PC-3 (cell line): ENCODE results near the gene SAG. TPM values are rescaled to one million over a fixed set of nuclear protein-coding genes. Genes with fewer than 3 reads are reported as not detected.

Experiments used
- ATAC-seq: fragments of 200-7000 bp; cut with Tn5 transposase; 2 replicates; pipeline ENCODE4 v1.9.1; 2020; ENCODE audit warnings: mild to moderate bottlenecking, moderate library complexity
- BruUV-seq: library from RNA; stranded (reverse); fragments of 400-500 nt; replicated peaks from 2 replicates; lab custom pipeline; 2021; lab: Mats Ljungman, UMichigan
- CTCF ChIA-PET: fragments of 300-600 bp; sonication (Branson Sonifier 250); formaldehyde crosslinking; loops from one replicate; lab custom pipeline; 2022; ENCODE audit warnings: antibody characterized with exemption; lab: Charles Lee
- POLR2A ChIA-PET: fragments of 300-600 bp; sonication (Branson Sonifier 250); formaldehyde crosslinking; loops from one replicate; lab custom pipeline; 2022; ENCODE audit warnings: antibody characterized with exemption; ENCODE audit not compliant: unreplicated experiment; lab: Charles Lee
- DNase-seq: peaks from one replicate; pipeline ENCODE4 v3.0.0-alpha.2; 2015
- H2AFZ ChIP-seq: fragments of 300-600 bp; sonication (generic); 2 replicates; pipeline ENCODE4 v1.6.0; 2016; ENCODE audit warnings: antibody characterized with exemption, low read length
- H3F3A ChIP-seq: fragments of 300-600 bp; sonication (generic); one replicate; pipeline ENCODE4 v1.6.0; 2017; ENCODE audit warnings: antibody characterized with exemption, low read length, control low read depth, mild to moderate bottlenecking; ENCODE audit not compliant: unreplicated experiment
- H3K27ac ChIP-seq: fragments of 300-600 bp; sonication (generic); 2 replicates; pipeline ENCODE4 v1.5.1; 2016; ENCODE audit warnings: mild to moderate bottlenecking, low read length
- H3K27me3 ChIP-seq: fragments of 300-600 bp; sonication (generic); 2 replicates; pipeline ENCODE4 v1.6.1; 2016; ENCODE audit warnings: low read length, mixed read lengths
- H3K36me3 ChIP-seq: fragments of 300-600 bp; sonication (generic); 2 replicates; pipeline ENCODE4 v1.6.1; 2016; ENCODE audit warnings: low read depth, mixed run types, low read length, mixed read lengths
- H3K4me1 ChIP-seq: fragments of 300-600 bp; sonication (generic); 2 replicates; pipeline ENCODE4 v1.5.1; 2016; ENCODE audit warnings: low read length; ENCODE audit not compliant: insufficient read depth
- H3K4me2 ChIP-seq: fragments of 300-600 bp; sonication (generic); 2 replicates; pipeline ENCODE4 v1.6.0; 2016; ENCODE audit warnings: low read length
- H3K4me3 ChIP-seq: fragments of 300-600 bp; sonication (generic); 2 replicates; pipeline ENCODE4 v1.5.1; 2016; ENCODE audit warnings: mild to moderate bottlenecking, low read length, mixed read lengths
- H3K79me2 ChIP-seq: fragments of 300-600 bp; sonication (generic); 2 replicates; pipeline ENCODE4 v1.6.1; 2017; ENCODE audit warnings: low read length, mixed read lengths
- H3K9ac ChIP-seq: fragments of 300-600 bp; sonication (generic); 2 replicates; pipeline ENCODE4 v1.6.0; 2016; ENCODE audit warnings: mild to moderate bottlenecking, low read length
- H3K9me2 ChIP-seq: fragments of 300-600 bp; sonication (generic); replicated peaks from 2 replicates; pipeline ENCODE4 v1.6.1; 2016; ENCODE audit warnings: mixed run types, low read length, mixed read lengths
- H3K9me3 ChIP-seq: fragments of 300-600 bp; sonication (generic); 2 replicates; pipeline ENCODE4 v1.6.1; 2016; ENCODE audit warnings: low read length, mixed read lengths
- H4K20me1 ChIP-seq: fragments of 300-600 bp; sonication (generic); 2 replicates; pipeline ENCODE4 v1.6.1; 2016; ENCODE audit warnings: low read length, mixed read lengths
- CTCF ChIP-seq: fragments of 300-600 bp; sonication (generic); conservative IDR thresholded peaks from 2 replicates; pipeline ENCODE4 v1.5.1; 2017; ENCODE audit warnings: antibody characterized with exemption, low read depth, mild to moderate bottlenecking, low read length
- EZH2 ChIP-seq: fragments of 300-600 bp; sonication (generic); IDR thresholded peaks from one replicate; pipeline ENCODE4 v1.6.1; 2017; ENCODE audit warnings: antibody characterized with exemption, mild to moderate bottlenecking, low read length; ENCODE audit not compliant: unreplicated experiment
- EZH2phosphoT487 ChIP-seq: fragments of 300-600 bp; sonication (generic); IDR thresholded peaks from 2 replicates; pipeline ENCODE4 v1.6.1; 2018; ENCODE audit warnings: mild to moderate bottlenecking, antibody characterized with exemption, low read length, borderline replicate concordance
- intact Hi-C: fragments of 100-400 bp; cut with micrococcal nuclease; formaldehyde crosslinking; loops from 2 replicates; pipeline ENCODE4 v1.9.0; 2023
- total RNA-seq: library from RNA; depleted of rRNA; stranded (reverse); fragments of >200 nt; gene quantifications from 2 replicates; pipeline ENCODE4 v1.2.3, GENCODE V29; 2014

Gene SAG
- total RNA-seq, 1 experiment from 2014 or later = not detected

GRCh38 chr2:233321166-233321565, 13.6 kb downstream of the SAG start:
- Histone ChIP-seq H3K4me3 (no peak overlapping the region), H3K4me2 (no peak overlapping the region), H3K9me2 (no peaks in the 10 kb centered on the region), H3F3A (no peaks in the 10 kb centered on the region), H3K9me3 (no peaks in the 10 kb centered on the region), H3K79me2 (no peaks in the 10 kb centered on the region), H3K36me3 (no peaks in the 10 kb centered on the region), H3K27me3 (0 out of 2 replicates have a peak, but pooled peaks cover 3% of the 10 kb centered on the region), H3K9ac (no peak overlapping the region), H3K27ac (no peak overlapping the region), H2AFZ (no peak overlapping the region), H4K20me1 (no peaks in the 10 kb centered on the region), H3K4me1 (no peaks in the 10 kb centered on the region)
- intact Hi-C loops = no loop called here
- ChIA-PET POLR2A (no interaction called here), CTCF (no interaction called here)
- DNase-seq = no peak
- TF ChIP-seq EZH2 (no peak), CTCF (no peak), EZH2phosphoT487 (no peak)
- no TSS peak for BruUV-seq
- ATAC-seq = no peak

- Histone ChIP-seq H3K9me3 (no peaks in the 10 kb centered on the region), H3K36me3 (no peaks in the 10 kb centered on the region), H3K79me2 (no peaks in the 10 kb centered on the region), H3K27ac (no peak overlapping the region), H2AFZ (no peak overlapping the region), H3K4me1 (no peaks in the 10 kb centered on the region), H3K4me3 (no peak overlapping the region), H3F3A (no peaks in the 10 kb centered on the region), H3K9ac (no peak overlapping the region), H4K20me1 (no peaks in the 10 kb centered on the region), H3K4me2 (no peak overlapping the region), H3K27me3 (0 out of 2 replicates have a peak, but pooled peaks cover 3% of the 10 kb centered on the region), H3K9me2 (no peaks in the 10 kb centered on the region)
- BruUV-seq = no TSS peak
- ChIA-PET POLR2A (no interaction called here), CTCF (no interaction called here)
- no peak for TF ChIP-seq CTCF
- TF ChIP-seq EZH2 = no peak
- no peak for TF ChIP-seq EZH2phosphoT487
- intact Hi-C loops = no loop called here
- ATAC-seq (no peak), DNase-seq (no peak)
Observed at GRCh38 chr2:233323851-233324250, 16.2 kb downstream of the SAG start.

- ATAC-seq = no peak
- H3K4me1 ChIP-seq = no peaks in the 10 kb centered on the region
- H3F3A ChIP-seq = no peaks in the 10 kb centered on the region
- no peaks in the 10 kb centered on the region for H3K9me2 ChIP-seq
- H3K27me3 ChIP-seq = no peaks in the 10 kb centered on the region
- intact Hi-C loops = no loop called here
- no peaks in the 10 kb centered on the region for H3K79me2 ChIP-seq
- POLR2A ChIA-PET = interaction anchor here (0.6 to 0.7 kb wide), 2 partner anchors 26 to 104 kb away, joined by 5 to 6 read pairs; no protein-coding TSS in a partner anchor
- no peaks in the 10 kb centered on the region for H4K20me1 ChIP-seq
- TF ChIP-seq EZH2phosphoT487 = no peak
- TF ChIP-seq EZH2 = no peak
- TF ChIP-seq CTCF = no peak
- no peak overlapping the region for H3K27ac ChIP-seq
- BruUV-seq = no TSS peak
- no peak overlapping the region for H2AFZ ChIP-seq
- CTCF ChIA-PET = interaction anchor here (0.6 kb wide), 1 partner anchor 15 kb away, joined by 3 read pairs; no protein-coding TSS in a partner anchor
- DNase-seq = no peak
- H3K4me2 ChIP-seq = no peak overlapping the region
- H3K36me3 ChIP-seq = no peaks in the 10 kb centered on the region
- no peak overlapping the region for H3K9ac ChIP-seq
- H3K9me3 ChIP-seq = no peaks in the 10 kb centered on the region
- H3K4me3 ChIP-seq = no peak overlapping the region
Observed at GRCh38 chr2:233325256-233325655, 17.6 kb downstream of the SAG start.
